T1000 (cell line): Measurements from ENCODE around the gene LRRN1.
"Not testable (repeated sequence)": the region's sequence is repeated elsewhere in the genome, so short reads cannot be mapped to it uniquely, and the experiment has no call there.

ENCODE experiments used
- DNase-seq: peaks from one replicate; lab custom pipeline; 2025; ENCODE audit warnings: mixed read lengths; lab: John Stamatoyannopoulos, UW

Gene LRRN1

DNA sequence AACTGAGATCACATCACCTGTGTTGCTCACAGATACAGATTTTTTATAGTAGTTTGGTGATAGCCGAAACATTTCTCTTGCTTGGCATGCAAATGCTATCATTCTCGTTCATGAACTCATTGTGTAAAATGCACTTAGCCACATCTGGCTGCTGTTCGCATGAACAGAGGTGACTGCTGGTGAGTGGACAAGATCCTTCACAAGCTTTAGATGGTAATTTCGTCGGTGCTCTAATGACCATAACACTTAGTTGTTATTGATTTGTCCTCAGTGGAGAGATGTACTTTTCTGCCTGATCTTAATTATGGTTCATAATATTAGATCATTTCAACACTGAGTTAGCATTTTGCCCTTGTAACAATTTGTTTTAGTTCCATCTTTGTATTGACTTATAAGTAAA is 13.8 kb downstream of the LRRN1 start:
- no peak for DNase-seq

DNA sequence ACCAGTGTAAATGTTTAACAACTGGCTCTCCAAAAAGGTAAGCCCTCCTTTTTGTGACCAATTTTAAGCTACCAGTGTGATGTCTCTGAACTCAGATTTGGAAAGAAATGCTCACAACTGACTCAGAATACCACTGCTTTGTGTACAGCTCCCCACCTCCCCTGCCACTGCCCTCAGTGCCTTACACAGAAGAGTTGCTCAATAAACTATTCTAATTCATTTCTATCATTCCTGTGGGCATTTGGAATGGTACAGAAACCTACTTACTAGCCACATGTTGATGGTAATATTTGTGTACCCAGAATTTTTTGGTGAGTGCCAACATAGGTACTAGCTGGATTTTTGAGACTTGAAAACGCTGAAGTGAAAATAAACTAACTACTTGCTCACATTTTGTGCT is 16.0 kb downstream of the LRRN1 start:
- DNase-seq: no peak

DNA sequence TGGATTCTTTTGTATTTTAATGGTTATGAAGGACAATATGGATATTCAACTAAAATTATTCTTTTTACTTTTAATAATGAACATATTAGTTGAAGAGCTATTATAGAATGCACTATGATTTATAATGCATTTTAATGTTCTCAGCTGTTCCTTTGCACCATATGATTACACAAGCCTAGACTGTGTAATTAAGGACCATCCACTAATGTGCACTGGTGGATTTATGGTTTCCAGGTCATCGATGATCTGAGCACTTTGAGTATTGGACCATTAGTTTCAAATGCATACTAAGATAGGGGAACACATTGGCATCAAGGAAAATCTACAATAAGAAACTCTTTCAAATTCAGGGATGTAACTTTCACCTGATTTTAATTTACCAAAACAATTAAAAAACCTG is 16.8 kb downstream of the LRRN1 start:
- no peak for DNase-seq

DNA sequence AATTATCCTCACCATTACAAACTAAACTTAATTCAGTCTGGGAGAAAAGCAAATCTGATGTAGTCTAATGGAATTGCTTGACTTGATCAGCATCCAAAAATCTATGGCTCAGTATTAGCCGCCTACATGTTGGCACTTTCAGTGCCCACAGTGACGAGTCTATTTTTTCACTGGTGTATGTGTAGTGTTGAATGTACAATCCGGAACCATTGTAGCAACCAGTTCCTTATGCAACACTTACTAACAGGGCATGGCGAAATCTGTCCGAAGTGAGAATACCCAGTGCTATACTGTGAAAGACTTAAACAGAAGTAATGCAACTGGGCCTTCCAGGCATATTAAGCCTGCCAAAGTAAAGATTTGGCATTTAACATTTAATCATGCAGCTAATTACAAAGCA is 18.6 kb downstream of the LRRN1 start:
- DNase-seq: no peak

DNA sequence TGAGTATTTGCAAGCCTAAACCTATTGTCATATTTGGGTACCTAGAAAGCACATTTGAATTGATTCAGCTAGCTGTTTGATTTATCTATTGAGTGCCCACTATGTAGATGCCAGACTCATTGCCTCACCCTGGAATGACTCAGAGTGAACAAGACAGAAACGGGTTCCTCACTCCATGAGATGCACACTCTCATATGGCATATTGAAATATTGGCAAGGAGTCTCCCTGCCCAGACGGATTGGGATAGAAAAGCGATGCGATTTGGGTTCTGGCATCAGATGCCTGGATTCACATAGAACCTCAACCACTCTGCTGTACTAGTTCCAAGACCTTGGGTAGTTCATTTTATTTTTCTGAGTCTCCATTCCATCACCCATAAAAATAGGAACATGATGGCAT is 22.5 kb downstream of the LRRN1 start:
- no peak for DNase-seq

DNA sequence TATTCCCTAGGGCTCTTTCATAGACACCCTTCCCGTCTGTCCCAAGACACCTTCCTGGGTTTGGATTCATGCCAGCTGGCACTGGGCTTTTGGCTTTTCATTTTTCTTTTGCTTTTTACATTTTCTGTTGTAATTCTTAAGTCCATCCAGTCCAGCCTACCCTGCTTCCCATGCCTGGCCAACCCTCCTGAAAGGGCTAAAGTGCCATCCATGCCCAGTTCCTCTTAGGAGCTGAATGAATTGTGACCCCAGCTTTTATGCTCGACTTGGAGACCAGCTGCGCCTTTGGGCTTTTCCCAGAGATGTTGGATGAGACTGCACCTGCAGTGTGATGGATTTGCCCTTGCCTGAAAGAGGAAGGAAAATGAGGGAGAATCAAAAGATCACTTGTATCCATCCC is 25.8 kb downstream of the LRRN1 start:
- DNase-seq: no peak

DNA sequence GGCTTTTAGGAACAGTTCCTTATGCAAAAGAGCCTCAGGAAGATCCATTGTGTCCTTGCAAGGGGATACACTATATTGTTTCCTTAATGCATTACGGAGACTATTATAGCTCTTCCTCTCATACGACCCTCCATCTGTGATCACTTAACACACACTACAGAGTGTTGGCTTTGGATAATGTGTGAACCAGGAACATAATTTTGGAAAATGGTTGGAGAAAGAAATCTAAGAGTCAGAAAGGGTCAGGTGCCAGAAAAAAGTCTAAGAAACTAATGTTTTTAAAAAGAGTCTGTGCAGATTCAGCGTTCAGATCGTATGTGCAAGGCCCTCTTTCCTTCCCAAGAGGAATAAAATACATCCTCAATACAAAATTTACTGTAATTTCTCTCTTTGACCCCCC is 27.3 kb downstream of the LRRN1 start:
- no peak for DNase-seq

DNA sequence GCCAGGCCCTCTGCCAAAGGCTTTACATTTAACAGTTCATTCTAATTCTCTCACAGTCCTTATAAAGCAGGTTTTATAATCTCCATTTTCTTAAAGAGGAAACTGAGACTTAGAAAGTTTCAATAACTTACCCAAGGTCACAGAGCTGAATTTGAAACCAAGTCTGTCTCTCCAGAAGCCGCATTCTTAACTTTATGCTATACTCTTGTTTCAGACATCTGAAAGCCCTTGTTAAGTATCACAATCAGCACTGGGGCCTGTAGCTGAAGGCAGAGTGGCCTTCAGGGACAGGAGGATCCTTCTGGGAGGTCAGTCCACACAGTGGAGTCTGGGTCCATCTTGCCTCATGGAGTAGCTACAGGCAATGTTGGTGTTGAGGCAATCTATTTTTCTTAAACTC is 27.9 kb downstream of the LRRN1 start:
- DNase-seq: no peak

DNA sequence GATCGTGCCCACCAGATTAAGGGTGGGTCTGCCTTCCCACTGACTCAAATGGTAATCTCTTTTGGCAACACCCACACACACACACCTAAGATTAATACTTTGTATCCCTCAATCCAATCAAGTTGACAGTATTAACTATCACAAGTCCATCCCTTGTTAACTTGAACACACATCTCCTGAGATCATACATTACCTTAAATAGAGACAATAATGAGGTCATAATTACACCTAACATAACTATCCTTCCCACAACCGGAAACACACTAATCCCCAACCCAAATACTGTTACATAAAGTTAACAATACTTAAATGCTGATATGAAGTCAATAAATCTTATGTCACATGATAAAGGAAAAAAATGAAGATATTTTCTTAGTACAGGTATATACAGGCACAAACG is 29.2 kb downstream of the LRRN1 start:
- DNase-seq: not testable (repeated sequence)

DNA sequence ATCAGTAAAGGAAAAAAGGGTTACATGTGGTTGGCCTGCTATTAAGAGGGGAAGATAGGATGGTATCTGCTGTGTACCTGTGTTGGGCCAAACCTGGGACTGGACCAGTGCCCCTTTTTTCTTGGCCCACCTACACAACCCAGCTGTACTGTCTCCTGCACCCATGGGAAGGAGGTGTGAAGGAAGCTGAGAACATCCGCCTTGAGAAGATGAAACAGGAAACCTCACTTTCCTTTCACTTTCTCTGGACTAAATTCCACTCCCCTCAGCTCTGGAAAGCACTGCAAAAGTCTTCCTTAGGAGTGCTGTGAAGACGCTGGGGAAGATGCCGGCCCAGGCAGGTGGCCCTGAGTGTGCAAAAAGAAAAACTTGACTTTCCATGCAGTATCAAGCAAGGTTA is 37.6 kb downstream of the LRRN1 start:
- no peak for DNase-seq

DNA sequence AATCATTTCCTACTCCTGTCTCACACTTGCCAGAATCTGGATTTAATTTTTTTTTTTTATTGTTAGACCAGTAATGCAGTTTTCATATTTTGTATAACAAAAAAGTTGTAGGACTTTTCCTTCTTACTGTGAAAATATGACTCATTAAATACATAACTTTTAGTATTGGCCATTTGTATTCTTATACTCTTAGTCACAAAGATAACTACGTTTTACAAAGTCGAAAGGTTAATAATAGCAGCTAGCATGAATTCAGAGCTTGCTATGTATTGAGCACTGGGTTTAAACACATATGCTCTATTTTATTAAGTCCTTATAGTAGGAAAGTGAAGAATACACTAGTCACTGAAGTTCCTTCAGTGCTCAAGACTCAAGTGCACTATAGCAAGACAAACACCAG is 43.1 kb downstream of the LRRN1 start:
- DNase-seq: no peak

DNA sequence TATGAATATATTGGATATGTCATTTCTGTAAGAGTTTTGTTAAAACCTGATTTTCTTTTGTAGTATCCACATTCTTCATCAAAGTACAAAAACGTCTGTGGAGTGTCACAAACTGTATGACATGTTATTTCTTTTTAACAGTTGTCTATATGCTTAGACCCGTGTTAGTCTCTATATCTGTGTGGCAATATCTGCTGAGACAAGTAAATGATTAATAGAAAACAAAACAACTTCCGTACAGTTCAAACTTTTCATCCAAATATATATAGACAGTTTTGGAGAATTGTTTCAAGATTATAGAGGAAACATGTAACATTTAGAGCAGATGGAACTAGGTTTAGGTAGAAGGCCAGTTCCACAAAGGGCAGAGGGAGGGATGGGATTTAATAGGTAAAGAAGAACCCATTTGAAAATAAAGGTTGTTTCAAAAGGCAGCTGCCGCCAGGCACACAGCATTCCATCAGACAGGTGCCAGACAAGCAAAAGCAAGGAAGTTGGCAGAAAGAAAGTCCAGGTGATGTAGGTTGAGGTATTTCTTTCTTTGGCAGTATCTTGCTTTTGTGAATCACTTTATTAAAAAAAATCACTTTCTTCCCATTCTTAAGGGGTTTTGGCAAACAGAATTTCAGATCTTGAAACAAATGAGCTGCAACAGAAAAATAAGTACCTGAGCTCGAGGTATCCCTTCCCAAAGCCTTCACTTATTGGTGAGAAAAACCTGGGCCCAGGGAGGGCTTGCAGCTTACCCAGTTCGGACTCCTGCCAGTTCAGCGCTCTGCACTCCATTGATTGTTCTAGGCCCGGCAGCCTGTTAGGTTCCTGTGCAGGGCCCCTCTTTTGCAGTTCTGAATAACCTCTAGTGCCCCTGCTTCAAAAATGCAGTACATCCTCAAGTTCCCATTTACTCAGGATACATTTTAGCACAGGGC is 49.0 kb downstream of the LRRN1 start:
- no peak for DNase-seq

DNA sequence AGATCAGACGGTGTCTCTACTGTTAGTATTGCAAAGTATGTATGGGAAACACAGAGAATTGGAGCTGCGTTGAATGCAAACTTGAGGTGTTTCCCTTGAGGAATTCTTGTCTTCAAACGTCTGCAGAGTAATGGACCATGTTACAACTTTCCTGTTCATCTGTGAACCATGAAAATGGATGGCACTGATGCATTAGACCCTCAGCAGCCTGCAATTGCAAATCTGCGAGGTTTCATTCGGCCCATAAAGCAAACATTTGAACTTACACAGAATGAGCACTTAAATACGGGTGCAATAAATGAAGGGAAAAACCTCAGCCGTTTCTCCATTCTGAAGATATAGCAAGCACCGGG is 49.7 kb downstream of the LRRN1 start:
- no peak for DNase-seq

DNA sequence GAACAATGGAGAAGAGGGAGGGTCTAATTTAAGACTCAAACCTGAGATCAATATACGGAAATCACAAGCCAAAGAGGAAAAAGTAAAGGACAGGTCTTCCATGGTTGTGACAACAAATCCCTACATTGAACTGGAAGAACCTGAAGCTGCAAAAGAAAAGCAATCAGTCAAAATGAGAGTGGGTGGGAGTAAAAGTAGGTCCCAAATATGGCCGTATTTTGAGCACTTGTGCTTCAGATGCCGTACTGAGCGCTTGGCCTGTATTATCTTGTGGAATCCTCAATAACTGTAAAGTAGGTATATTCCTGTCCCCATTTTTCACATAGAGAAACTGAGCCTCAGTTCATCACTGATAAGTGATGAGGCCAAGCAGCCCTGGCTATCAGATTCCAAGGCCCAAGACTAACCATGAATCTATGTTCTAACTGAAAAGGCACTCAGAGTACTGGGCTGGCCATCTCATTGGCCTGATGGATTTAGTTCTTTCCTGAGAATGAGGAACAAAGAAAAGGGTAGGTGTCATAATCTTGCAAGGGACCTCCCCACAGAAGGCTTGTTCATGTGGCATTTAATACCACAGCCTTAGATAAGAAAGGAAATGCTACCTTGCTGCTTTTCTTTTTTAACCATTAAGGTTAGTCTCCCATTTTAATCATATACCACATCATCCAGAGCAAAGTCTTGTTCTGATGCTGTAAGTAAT is 52.5 kb downstream of the LRRN1 start:
- DNase-seq: no peak

DNA sequence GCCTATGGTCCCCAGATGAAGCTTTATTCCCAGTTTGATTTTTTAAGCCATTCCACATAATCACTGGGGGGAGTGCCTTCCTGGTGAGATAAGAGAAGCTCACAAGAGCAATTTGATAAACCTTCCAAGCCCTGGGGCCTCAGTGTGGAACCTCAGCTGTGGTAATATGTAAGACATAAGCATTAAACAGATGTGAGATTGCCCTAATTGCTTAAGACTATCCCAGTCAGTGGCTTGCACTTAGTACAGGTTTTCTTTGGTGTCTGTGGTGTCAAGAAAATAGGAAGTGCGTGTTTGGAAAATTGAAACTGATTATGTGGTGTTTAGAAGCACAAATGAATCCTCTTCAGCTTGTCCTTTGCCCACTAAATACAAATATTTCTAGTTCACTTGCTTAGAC is 54.3 kb downstream of the LRRN1 start:
- DNase-seq: no peak

DNA sequence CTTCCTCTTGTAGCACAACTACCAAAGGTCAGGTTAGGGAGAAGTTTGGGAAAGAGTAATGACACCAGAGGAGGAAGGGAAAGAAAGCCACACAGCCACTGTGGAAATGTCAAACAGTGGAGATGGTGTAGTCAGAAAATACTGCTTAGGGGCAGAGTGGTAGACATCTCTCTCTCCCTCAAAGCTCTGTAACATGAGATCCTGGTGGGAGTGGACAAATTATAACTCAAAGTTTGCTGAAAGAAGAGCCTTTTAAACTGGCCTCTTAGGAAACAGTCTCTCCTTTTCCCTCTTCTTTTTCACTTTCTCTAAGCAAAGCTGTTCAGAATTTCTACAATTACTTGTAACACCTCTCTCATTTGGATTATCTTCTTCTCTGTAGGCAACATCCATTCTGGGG is 55.8 kb downstream of the LRRN1 start:
- DNase-seq: no peak

DNA sequence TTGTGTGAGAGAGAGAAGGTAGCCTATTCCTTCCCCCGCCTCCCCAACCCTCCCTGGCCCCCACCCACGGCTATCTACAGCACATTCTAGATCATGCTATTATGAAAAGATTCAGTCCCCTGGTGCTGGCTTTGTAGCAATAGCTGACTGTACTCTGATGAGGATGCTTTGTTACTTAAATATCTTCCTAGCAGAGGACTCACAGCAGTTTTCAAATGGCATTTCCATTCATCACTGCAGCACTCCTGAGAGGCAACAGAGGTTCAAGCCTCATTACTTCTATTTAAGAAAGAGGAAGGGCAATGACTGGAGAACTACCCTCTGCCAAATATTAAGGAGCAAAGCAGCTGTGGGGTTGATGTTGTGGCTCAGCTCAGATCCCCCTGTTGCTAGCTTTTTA is 61.0 kb downstream of the LRRN1 start:
- DNase-seq: no peak

DNA sequence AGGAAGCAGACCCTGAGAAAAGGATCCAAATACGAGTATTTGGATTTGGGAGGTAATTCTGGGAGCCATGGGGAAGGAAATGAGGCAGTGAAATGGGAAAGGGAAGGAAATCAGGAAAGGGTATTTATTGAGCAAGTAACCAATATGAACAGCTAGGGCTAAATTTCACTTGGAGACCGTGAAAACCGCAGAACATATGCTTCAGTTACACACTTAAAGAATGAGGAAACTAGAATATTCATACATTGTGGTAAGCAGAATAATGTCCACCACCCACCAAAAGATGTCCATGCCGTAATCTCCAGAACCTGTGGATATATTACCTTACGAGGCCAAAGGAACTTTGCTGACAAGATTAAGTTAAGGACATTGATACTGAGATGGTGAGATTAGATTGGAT is 63.3 kb downstream of the LRRN1 start:
- DNase-seq: no peak

DNA sequence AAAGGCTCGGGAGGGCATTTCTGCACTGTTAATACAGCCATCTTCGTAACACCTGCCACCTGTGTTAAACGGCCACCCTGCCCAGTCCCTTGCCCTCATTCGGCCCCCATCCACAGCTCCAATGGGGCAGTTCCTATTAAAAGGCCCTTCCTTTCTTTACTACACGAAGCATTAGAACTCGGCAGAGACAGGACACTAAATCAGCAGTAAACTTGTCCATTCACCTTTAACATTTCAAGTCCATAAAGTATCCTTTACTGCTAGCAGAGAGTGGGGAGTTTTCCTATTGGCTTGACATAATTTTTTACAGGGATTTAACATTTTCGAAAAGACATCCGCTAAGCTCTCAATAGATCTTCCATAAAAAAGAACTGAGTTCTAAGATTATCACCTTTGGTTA is 76.3 kb downstream of the LRRN1 start:
- no peak for DNase-seq

DNA sequence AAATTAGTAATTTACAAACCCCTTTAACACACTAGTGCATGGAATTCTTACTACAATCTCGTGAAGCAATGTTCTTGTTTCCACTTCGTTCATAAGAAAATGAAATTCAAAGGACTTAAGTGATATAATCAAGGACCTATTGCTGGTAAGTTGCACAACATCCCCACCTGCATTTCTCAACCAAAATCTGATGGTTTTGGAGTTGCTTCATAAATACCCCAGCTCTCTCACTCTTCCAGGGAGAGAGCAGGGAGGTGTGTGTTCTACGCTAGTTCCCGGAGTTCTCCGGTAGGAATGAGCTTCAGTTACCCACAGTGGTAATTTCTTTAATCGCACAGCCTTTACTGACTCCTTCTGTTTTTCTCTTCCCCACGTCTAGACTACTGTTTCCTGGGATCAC is 81.8 kb downstream of the LRRN1 start:
- DNase-seq: no peak

DNA sequence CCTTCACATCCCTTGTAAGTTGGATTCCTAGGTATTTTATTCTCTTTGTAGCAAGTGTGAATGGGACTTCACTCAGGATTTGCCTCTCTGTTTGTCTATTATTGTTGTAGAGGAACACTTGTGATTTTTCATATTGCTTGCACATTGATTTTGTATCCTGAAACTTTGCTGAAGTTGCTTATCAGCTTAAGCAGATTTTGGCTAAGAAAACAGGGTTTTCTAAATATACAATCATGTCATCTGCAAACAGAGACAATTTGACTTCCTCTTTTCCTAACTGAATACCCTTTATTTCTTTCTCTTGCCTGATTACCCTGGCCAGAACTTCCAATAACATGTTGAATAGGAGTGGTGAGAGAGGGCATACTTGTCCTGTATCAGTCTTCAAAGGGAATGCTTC is 88.1 kb downstream of the LRRN1 start:
- DNase-seq: not testable (repeated sequence)

DNA sequence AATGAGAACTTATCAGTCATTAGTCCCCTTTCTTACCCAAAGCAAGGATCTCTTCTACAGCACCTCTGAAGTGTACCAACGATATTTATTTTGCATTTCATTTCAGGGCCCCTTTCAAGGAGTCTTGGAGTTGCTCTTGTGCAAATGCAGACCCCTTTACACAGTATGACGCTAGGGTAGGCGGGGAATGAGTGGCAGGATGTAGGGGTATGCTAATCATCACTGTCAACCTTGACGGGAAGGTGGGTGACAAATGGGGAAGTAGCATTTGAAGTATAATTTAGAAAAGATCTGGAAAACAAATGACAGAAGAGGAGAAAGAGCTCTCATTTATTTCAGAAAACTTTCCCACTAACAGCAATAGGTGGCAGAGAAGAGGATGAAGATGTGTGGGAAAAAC is 94.4 kb downstream of the LRRN1 start:
- DNase-seq: no peak
